Liver (tissue), 9 donors: ENCODE measurements around the gene ABCC3. TPM values are rescaled to one million over a fixed set of nuclear protein-coding genes. Genes with fewer than 3 reads are reported as not detected.

Experiments
- DNase-seq: peaks from one replicate; pipeline ENCODE4 v3.0.0-alpha.2; 2017; ENCODE audit warnings: low spot score
- H3K27ac ChIP-seq, 2 donors: one replicate each; pipeline ENCODE4 v1.7.0; 2013; ENCODE audit warnings: inconsistent platforms in 2 of 2, low read length in 2 of 2, control low read depth in 1 of 2, low read depth in 1 of 2, mild to moderate bottlenecking in 1 of 2
- H3K27me3 ChIP-seq, 4 donors: one replicate each; pipeline versions ENCODE4 v1.6.1 to v1.7.0; 2013; ENCODE audit warnings: low read length in 3 of 4, inconsistent platforms in 1 of 4, mild to moderate bottlenecking in 1 of 4, moderate library complexity in 1 of 4; ENCODE audit not compliant: control insufficient read depth in 4 of 4, insufficient read depth in 4 of 4
- H3K36me3 ChIP-seq, 4 donors: one replicate each; pipeline versions ENCODE4 v1.6.1 to v1.7.0; 2013; ENCODE audit warnings: low read length in 3 of 4, mild to moderate bottlenecking in 3 of 4, low read depth in 1 of 4, moderate library complexity in 1 of 4; ENCODE audit not compliant: control insufficient read depth in 4 of 4, insufficient read depth in 3 of 4
- H3K4me1 ChIP-seq, 4 donors: one replicate each; pipeline versions ENCODE4 v1.6.1 to v1.7.0; 2013; ENCODE audit warnings: low read length in 3 of 4, mild to moderate bottlenecking in 3 of 4, moderate library complexity in 1 of 4; ENCODE audit not compliant: control insufficient read depth in 4 of 4, insufficient read depth in 4 of 4
- H3K4me3 ChIP-seq, 3 donors: one replicate each; pipeline versions ENCODE4 v1.6.1 to v1.7.0; 2013; ENCODE audit warnings: low read length in 3 of 3, control low read depth in 1 of 3, low read depth in 1 of 3, mild to moderate bottlenecking in 1 of 3
- H3K9ac ChIP-seq, 2 donors: one replicate each; pipeline ENCODE4 v1.7.0; 2013; ENCODE audit warnings: low read length in 2 of 2, mild to moderate bottlenecking in 2 of 2, moderate library complexity in 2 of 2, control low read depth in 1 of 2, low read depth in 1 of 2
- H3K9me3 ChIP-seq, 4 donors: one replicate each; pipeline versions ENCODE4 v1.6.1 to v1.7.0; 2013; ENCODE audit warnings: low read length in 3 of 4; ENCODE audit not compliant: control insufficient read depth in 4 of 4
- ATF3 ChIP-seq: IDR thresholded peaks from 2 replicates; pipeline ENCODE4 v1.6.1; 2016; ENCODE audit warnings: antibody characterized with exemption
- CTCF ChIP-seq: fragments of 150-350 bp; IDR thresholded peaks from 2 replicates; pipeline ENCODE4 v1.5.1; 2017; ENCODE audit warnings: improper control_type of control experiment, low read depth, low read length; ENCODE audit not compliant: missing input control
- EGR1 ChIP-seq, 2 donors: IDR thresholded peaks; 2 replicates each; pipeline ENCODE4 v1.6.1; 2016 to 2018; ENCODE audit warnings: antibody characterized with exemption in 2 of 2, low read depth in 2 of 2
- FOXA1 ChIP-seq: IDR thresholded peaks from 2 replicates; pipeline ENCODE4 v1.6.1; 2016; ENCODE audit warnings: antibody characterized with exemption
- FOXA2 ChIP-seq: IDR thresholded peaks from 2 replicates; pipeline ENCODE4 v1.6.1; 2016; ENCODE audit warnings: antibody characterized with exemption
- GABPA ChIP-seq, 2 donors: IDR thresholded peaks in 1 of 2; conservative IDR thresholded peaks in 1 of 2; 2 replicates each; pipeline ENCODE4 v1.6.1; 2016; ENCODE audit warnings: antibody characterized with exemption in 2 of 2, mild to moderate bottlenecking in 1 of 2, moderate library complexity in 1 of 2
- HNF4A ChIP-seq, 2 donors: conservative IDR thresholded peaks; 2 replicates each; pipeline ENCODE4 v1.6.1; 2016; ENCODE audit warnings: antibody characterized with exemption in 2 of 2, mild to moderate bottlenecking in 2 of 2
- HNF4G ChIP-seq: IDR thresholded peaks from 2 replicates; pipeline ENCODE4 v1.6.1; 2016; ENCODE audit warnings: antibody characterized with exemption
- JUND ChIP-seq, 2 donors: IDR thresholded peaks; 2 replicates each; pipeline ENCODE4 v1.6.1; 2016; ENCODE audit warnings: antibody characterized with exemption in 2 of 2
- MAX ChIP-seq: IDR thresholded peaks from 2 replicates; pipeline ENCODE4 v1.6.1; 2016; ENCODE audit warnings: antibody characterized with exemption
- NR2F2 ChIP-seq: IDR thresholded peaks from 2 replicates; pipeline ENCODE4 v1.6.1; 2016; ENCODE audit warnings: antibody characterized with exemption
- RAD21 ChIP-seq, 2 donors: IDR thresholded peaks; 2 replicates each; pipeline ENCODE4 v1.6.1; 2016; ENCODE audit warnings: antibody characterized with exemption in 2 of 2, mild to moderate bottlenecking in 2 of 2
- REST ChIP-seq: IDR thresholded peaks from 2 replicates; pipeline ENCODE4 v1.6.1; 2016; ENCODE audit warnings: antibody characterized with exemption, mild to moderate bottlenecking
- RXRA ChIP-seq, 2 donors: IDR thresholded peaks; 2 replicates each; pipeline ENCODE4 v1.6.1; 2017 to 2018; ENCODE audit warnings: antibody characterized with exemption in 2 of 2, mild to moderate bottlenecking in 1 of 2
- SP1 ChIP-seq: IDR thresholded peaks from 2 replicates; pipeline ENCODE4 v1.6.1; 2018; ENCODE audit warnings: antibody characterized with exemption, mild to moderate bottlenecking
- TAF1 ChIP-seq: conservative IDR thresholded peaks from 2 replicates; pipeline ENCODE4 v1.6.1; 2016; ENCODE audit warnings: antibody characterized with exemption, mild to moderate bottlenecking
- YY1 ChIP-seq: IDR thresholded peaks from 2 replicates; pipeline ENCODE4 v1.6.1; 2016; ENCODE audit warnings: antibody characterized with exemption, mild to moderate bottlenecking
- ZBTB33 ChIP-seq: IDR thresholded peaks from 2 replicates; pipeline ENCODE4 v1.6.1; 2016; ENCODE audit warnings: antibody characterized with exemption
- WGBS: extraction: QIAGEN DNeasy Blood & Tissue Kit; methylation state at CpG from one replicate; pipeline ENCODE4 v1.1.7; 2013; 5-methylcytosine and 5-hydroxymethylcytosine counted together
- polyA plus RNA-seq, 2 donors: library from polyadenylated mRNA; stranded (reverse) in 1 of 2; unstranded in 1 of 2; fragments of 200-250 nt in 1 of 2; fragments of >200 nt in 1 of 2; fragmentation: Nextera tagmentation in 1 of 2; extraction: Ambion mirVana in 1 of 2; gene quantifications; one replicate each; pipeline versions ENCODE4 v1.2.1 to v1.2.3, GENCODE V29; 2013 to 2015
- total RNA-seq, 2 donors: library from RNA; depleted of rRNA; stranded (reverse); fragments of >200 nt; gene quantifications; one replicate each; pipeline ENCODE4 v1.2.3, GENCODE V29; 2014
- donor health status: healthy.
- donor health status: healthy.
- donor health status: healthy.
- donor health status: healthy.
- donor health status: healthy.

The ABCC3 gene
- total and polyA plus RNA-seq, 4 donors: 10.5 to 197 (median 80.5) TPM

GRCh38 chr17:50635982-50636803 is 1.5 kb downstream of the ABCC3 start (continued):
- TF ChIP-seq JUND (IDR thresholded peaks at IDR 0.05) (peak; percentile 17 to 50), RXRA (IDR thresholded peaks at IDR 0.05) (peak; percentile 89 to 95)

- H3K9me3 ChIP-seq: no peaks in the 10 kb centered on the region
- WGBS: 91% methylated on average over 7 of the region's 7 CpGs
- peak overlapping the region; percentile 13 to 81 for H3K9ac ChIP-seq
- no peaks in the 10 kb centered on the region for H3K27me3 ChIP-seq
- no peak for DNase-seq
- peak overlapping the region; percentile 89 to 92 for H3K27ac ChIP-seq
- H3K36me3 ChIP-seq: no peaks in the 10 kb centered on the region
- H3K4me1 ChIP-seq: peaks cover 25 to 64% (median 56%) of the 10 kb centered on the region in 4 donors
- TF ChIP-seq FOXA1: no peak
- TF ChIP-seq HNF4A (conservative IDR thresholded peaks at IDR 0.05): no peak
- TF ChIP-seq RAD21 (IDR thresholded peaks at IDR 0.05): no peak
- TF ChIP-seq ATF3: no peak
- no peak for TF ChIP-seq RXRA (IDR thresholded peaks at IDR 0.05)
- no peak for TF ChIP-seq GABPA (IDR thresholded peaks at IDR 0.05 in 1 of 2, conservative IDR thresholded peaks at IDR 0.05 in 1 of 2)
- peak overlapping the region; percentile 2 to 95 (median 79) for H3K4me3 ChIP-seq
Observed at GRCh38 chr17:50636804-50637195, 2.1 kb downstream of the ABCC3 start.

- WGBS: 71% methylated on average over 7 of the region's 7 CpGs
- Histone ChIP-seq H3K4me1 (peaks cover 31 to 73% (median 63%) of the 10 kb centered on the region in 4 donors), H3K27ac (peak overlapping the region; percentile 89 to 92), H3K27me3 (no peaks in the 10 kb centered on the region), H3K9me3 (no peaks in the 10 kb centered on the region), H3K36me3 (no peaks in the 10 kb centered on the region), H3K9ac (peak overlapping the region; percentile 13 to 42), H3K4me3 (no peak overlapping the region)
- DNase-seq: no peak
- TF ChIP-seq CTCF (no peak), FOXA2 (peak; percentile 59), EGR1 (IDR thresholded peaks at IDR 0.05; ENCODE audit: low read depth in 2 of 2) (peak in 1 of 2 donors; percentile 36), MAX (peak; percentile 61), NR2F2 (no peak), ZBTB33 (no peak), RAD21 (IDR thresholded peaks at IDR 0.05) (peak in 1 of 2 donors; percentile 8), HNF4A (conservative IDR thresholded peaks at IDR 0.05) (peak; percentile 77 to 83), HNF4G (no peak), YY1 (peak; percentile 13), JUND (IDR thresholded peaks at IDR 0.05) (peak in 1 of 2 donors; percentile 26), ATF3 (no peak), TAF1 (no peak), FOXA1 (no peak), REST (no peak), RXRA (IDR thresholded peaks at IDR 0.05) (peak; percentile 42 to 67), SP1 (peak; percentile 67), GABPA (IDR thresholded peaks at IDR 0.05 in 1 of 2, conservative IDR thresholded peaks at IDR 0.05 in 1 of 2) (no peak)
Observed at GRCh38 chr17:50637829-50638605, 3.3 kb downstream of the ABCC3 start.
